ENCODE results near the gene BANK1.
A peak's percentile ranks its signal among the peaks of the same experiment; 100 is the strongest.

Gene BANK1

DNA sequence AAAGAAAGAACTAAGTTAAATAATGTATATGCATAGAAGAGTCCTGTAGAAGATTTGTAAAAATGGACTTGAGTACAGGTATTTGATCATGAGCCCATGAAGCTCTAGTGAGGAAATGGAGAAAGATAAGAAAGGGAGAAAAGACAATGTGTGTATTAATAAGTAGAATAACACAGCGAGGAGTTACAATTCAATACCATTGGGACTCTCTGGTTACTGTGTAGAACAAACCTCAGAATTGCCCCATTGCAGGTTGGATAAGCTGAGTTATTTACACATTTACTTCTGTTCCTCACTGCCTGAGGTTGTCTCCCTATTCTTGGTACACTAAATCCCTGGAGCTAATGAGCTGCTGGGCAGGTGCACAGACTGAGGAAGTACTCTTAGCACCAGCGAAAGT lies 33.3 kb downstream of the BANK1 start:
- DNase-seq = no peak

DNA sequence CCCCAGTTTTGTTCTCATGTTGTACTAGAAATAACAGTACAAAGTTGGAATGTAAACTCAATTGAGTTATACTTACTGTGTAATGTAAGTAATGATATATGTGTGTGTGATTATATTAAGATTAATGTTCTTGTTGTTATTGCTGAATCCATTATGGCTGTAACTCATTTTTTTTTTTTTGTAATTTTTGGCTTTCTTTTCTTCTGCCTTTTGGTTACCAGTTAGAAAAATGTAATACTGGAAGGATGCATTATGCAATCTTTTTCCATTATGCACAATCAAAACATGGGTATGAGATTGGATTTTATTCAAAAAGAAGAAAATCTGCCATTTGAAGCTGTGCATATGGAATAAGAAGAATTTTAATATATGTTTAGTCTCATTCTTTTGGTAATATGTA lies 34.0 kb downstream of the BANK1 start:
- DNase-seq = no peak

GRCh38 chr4:101825953-101826352 lies 35.4 kb downstream of the BANK1 start:
- DNase-seq = no peak

DNA sequence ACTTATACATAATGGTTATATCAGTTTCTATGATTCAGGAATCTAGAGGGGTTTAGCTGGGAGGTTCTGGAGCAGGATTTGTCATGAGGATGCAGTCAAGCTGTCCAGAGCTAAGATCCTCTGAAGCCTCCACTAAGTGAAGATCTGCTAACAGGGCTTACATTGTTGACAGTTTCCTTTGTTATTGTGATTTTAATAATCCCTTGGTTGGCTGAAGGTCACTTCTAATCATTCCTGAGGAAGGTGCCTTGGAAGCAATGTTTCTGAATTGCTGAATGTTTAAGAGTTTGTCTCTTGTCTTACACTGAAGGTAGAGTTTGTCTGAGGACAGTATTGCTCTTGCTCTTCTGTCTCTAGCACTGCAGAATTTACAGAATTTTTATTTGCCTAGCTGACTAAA lies 41.3 kb downstream of the BANK1 start:
- DNase-seq = no peak

DNA sequence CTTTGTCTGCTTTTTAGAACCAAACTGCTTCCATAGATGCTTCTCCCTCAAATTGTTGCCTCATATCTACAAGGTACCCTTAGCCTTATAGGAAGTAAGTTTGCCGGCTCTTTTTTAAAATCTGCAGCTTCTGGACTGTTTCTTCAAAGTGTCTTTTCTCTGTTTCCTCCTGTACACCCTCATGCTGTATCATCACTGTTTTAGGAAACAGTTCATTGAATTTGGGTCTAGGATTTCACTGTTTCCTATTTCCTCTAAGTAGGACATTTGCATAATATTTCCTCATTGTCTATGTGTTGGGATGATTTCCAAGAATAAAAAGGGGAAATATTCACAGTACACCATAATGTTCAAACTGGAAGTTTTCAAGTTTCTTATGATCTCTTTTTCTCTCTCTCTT lies 43.0 kb downstream of the BANK1 start:
- DNase-seq = no peak

DNA sequence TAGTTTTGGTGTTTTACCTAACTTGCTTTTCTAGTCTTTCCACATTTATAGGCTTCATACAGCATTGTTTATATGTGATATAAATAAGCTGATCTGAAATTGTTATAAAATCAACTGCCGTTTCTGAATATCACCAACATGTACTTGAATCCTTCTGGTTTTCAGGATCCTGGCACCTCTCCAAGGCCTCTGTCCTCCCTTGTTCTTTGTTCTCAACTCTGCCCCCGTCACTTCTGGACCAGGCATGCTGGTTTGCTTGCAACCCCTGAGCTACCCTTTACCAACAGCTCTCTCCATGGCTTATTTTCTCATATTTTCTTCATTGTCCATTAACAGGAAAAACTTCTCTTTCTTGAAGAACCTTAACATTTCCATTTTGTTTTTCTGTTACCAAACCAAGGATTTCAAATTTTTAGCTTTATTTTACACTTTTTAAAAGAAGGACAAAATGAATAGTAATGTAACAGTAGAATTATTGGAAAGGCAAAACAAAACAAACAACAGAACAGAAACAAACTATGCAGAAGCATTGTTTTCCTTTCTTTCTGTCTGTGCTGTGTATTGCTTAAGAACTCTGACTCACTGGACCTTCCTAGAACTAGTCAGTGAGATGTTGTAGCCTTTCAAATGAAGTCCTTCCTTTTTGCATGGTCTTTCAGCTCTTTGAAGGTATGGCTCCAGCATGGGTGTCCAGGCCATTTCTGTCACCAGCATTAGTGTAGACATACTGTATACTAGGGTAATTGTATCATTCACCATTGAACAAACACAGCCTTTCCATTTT lies 44.8 kb downstream of the BANK1 start:
- DNase-seq = peak in 1 of 5 donors; percentile 1

GRCh38 chr4:101843054-101843453 lies 52.5 kb downstream of the BANK1 start:
- DNase-seq = no peak

DNA sequence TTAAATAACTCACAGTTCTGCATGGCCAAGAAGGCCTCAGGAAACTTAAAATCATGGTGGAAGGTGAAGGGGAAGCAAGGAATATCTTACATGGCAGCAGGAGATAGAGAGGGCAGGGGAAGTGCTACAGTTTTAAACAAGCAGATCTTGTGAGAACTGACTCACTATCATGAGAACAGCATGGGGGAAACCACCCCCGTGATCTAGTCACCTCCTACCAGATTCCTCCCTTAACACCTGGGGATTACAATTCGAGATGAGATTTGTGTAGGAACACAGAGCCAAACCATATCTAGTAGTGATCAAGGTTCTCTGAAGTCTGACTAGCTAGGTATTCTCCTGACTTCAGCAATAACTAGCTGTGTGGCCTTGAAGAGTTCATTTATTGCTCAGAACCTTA lies 56.0 kb downstream of the BANK1 start:
- no peak for DNase-seq

DNA sequence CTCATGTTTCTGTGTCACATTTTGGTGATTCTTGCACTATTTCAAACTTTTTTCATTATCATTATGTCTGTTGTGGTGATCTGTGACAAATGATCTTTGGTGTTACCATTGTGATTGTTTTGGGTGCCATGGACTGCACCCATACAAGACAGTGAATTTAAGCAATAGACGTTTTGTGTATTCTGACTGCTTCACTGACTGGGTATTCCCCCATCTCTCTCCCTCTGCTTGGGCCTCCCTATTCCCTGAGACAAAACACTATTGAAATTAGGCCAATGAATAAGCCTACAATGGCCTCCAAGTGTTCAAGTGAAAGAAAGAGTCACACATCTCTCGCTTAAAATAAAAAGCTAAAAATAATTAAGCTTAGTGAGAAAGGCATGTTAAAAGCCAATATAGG lies 60.2 kb downstream of the BANK1 start:
- no peak for DNase-seq

DNA sequence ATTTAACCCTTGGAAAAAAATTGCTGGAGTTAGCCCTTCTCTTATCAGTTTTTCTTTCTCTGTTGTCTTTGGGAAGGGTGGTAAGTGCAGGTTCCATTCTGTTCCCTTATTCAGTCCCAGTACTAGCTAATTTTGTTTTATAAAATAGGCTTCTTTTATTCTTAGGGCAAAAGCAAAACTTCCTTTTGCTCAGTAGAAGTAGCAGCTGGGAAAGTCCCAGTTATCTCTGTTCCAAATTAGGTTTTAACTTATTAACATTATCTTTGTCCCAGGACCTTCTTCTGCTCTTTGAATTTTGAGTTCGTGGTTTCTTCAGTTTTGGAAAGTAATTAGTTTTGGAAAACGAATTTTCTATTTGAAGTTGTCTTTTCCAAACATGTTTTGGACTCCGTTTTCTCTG lies 61.1 kb downstream of the BANK1 start:
- DNase-seq = no peak

- no peak for DNase-seq
These were observed 62.5 kb downstream of the BANK1 start for GRCh38 chr4:101853028-101853427.

DNA sequence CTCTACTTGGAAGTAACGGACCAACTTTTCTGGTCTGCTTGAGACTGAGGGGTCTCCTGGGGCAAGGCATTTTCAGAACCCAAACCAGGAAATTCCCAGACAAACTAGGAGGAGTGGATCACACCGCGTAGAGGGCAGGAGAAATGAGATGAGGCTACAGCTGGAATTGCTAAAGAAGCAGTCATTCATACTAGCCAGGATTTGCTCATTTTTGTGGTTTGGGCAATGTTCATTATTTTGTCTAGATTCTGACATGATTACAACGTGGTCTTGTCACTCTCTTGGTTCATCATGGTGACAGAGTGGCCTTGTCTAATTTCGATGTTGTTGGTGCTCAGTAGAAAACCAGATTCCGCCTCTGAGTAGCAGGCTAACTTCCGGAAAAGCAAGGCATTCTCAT lies 63.2 kb downstream of the BANK1 start:
- no peak for DNase-seq

- DNase-seq = no peak
These were observed 64.7 kb downstream of the BANK1 start for GRCh38 chr4:101855239-101855638.

GRCh38 chr4:101856149-101856548 lies 65.6 kb downstream of the BANK1 start:
- no peak for DNase-seq

DNA sequence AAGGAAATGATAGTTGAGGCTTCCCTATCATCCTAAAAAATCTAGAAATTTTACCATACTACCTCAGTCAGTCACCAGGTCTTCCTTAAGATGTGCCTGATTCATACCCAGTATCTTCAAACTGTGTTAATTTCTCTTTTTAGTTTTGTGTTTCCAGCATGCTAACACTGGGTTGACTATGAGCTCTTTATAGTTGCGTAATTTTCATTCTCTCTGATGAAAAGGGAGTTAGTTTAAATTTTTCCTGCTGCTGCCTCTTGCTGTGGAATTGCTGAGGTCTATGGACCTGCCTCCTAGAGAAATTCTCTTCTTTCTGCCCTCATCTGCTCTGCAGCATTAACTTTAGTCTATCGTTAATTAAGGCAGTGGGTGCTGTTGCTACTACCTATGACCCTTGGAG lies 66.6 kb downstream of the BANK1 start:
- DNase-seq = no peak

DNA sequence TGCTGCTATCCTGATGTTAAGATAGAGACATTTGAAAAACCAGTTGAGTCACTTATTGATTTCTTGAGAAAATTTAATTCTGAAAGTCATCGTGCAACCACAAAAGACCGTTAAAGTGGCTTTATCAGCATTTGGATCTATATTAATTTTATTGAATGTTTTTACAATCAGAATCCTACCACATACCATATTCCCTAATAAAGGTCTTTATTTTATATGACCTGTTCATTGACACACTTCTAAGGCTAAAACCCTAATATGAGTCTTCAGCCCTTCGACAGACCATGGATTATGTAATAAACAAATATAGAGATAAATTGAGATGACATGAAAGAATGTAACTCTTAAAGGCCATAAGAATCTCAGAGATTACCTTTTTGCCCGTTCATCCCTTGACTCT lies 68.1 kb downstream of the BANK1 start:
- no peak for DNase-seq

GRCh38 chr4:101862595-101862994 lies 72.1 kb downstream of the BANK1 start:
- DNase-seq = no peak

DNA sequence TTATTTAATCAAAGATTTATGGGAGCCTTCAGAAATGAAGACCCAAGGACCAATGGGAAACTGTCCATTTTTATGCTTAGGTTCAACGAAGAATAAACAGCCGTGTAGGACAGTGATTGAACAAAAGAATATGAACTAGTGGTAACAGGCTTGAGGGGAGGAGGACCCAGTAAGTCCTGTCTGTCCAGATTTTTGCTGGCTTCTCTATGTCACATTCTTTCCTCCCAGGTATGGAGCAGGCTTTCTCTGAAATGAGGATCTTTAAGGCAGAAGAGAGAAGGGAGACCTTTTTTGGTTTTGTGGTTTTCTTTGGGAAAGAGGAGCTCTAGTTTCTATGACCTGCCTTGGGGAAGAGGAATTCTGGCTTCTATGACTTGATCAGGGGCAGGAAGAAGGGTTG lies 74.1 kb downstream of the BANK1 start:
- no peak for DNase-seq

DNA sequence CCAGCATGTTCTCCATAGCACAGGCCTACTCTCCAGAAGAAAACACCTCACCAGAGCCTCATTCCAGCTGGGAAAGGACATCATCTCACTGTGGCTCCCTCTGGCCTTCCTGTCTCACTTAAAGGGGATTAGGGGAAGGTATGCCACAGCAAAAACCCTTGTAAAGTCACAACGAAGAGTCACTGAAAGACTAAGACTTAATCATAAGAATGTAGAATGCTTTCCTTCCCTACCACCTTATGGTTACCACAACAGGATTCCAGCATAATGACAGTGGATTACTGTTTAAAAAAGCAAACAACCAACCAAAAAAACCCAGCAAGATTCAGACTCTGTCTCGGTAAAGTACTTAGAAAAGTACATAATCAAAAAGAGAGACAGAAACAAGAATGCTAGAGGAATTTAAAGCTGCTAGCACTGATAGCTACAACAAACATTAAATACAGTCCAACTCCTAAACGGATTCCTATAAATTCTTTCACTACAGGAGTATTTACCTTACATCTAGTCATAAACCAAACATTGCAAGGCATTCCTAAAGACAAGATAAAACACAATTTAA lies 75.1 kb downstream of the BANK1 start:
- DNase-seq = no peak

GRCh38 chr4:101870874-101871273 lies 80.3 kb downstream of the BANK1 start:
- DNase-seq = no peak

- DNase-seq = no peak
These were observed 81.6 kb downstream of the BANK1 start for GRCh38 chr4:101871962-101872676.

DNA sequence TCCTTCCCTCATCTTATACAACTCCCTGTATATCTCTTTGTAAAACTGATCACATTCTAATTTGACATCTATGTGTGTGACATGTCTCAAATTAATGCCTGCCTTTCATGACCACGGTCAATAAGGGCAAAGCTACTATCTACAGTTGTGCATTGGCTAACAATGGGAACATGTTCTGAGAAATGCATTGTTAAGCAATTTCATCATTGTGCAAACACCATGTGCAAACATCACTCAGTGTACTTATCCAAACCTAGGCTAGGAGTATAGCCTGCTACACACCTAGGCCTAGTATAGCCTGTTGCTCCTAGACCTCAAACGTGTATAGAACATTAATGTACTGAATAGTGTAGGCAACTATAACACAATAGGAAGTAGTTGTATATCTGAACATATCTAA lies 95.0 kb downstream of the BANK1 start:
- DNase-seq = no peak

DNA sequence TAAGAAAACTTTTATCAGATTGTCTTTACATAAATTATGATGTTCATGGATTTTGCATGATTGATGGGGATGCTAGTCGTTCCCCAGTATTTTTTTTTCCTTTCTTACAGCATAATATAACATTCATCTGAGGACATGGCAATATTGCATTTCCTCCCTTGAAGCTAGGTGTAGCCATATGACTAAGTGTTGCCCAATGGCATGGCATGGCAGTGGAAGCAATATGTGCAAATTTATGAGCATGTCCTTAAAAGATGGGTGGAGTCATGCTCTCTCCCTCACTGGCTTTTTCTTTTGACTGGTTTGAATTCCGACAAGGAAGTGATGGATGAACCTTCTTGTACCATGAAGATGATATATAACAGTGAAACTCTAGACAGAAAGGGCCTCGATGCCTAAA lies 96.3 kb downstream of the BANK1 start:
- no peak for DNase-seq

DNA sequence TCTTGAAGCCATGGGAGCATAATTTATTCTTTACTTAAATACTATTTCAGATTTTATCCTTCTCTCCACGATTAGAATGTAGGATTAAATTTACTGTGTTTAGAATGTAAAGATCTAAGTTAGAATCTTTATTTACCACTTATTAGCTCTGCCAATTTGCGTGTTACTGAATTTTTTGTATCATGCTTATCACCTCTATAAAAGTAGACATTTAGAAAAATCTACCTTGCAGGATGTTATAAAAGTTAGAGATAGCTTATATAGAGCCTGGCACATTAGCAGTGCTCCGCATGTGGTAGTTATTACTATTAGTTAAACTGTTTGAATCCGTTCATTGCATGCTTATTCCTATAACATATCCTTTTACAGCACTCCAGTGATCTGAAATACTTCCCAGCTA lies 97.9 kb downstream of the BANK1 start:
- no peak for DNase-seq

Data from T-helper 1 cell (primary cell).